ENCODE measurements around the gene PNRC1. TPM values are rescaled to one million over a fixed set of nuclear protein-coding genes. Genes with fewer than 3 reads are reported as not detected.

The PNRC1 gene
- total RNA-seq, 1 experiment from 2014 or later = 45.1 TPM

- peaks cover 6% of the 10 kb centered on the region for H3K4me1 Mint-ChIP-seq (ENCODE audit: low read depth, unreplicated experiment)
- peaks cover 1% of the 10 kb centered on the region; the same call in 1 of the 2 replicates for H3K36me3 ChIP-seq (ENCODE audit: control insufficient read depth, insufficient read depth, low read length)
- TF ChIP-seq CTCF (IDR thresholded peaks at IDR 0.05; ENCODE audit: insufficient read depth in 1 of 2, low read depth in 1 of 2, low read length in 1 of 2, severe bottlenecking in 1 of 2, unreplicated experiment in 1 of 2) = no peak
- ChIA-PET CTCF (no interaction called here), POLR2A (no interaction called here)
- H3K9me3 Mint-ChIP-seq (ENCODE audit: unreplicated experiment) = peaks cover 19% of the 10 kb centered on the region
- H3K4me1 ChIP-seq = 0 out of 2 replicates have a peak, but pooled peaks cover 3% of the 10 kb centered on the region
- no peak overlapping the region for H3K27ac Mint-ChIP-seq (ENCODE audit: unreplicated experiment)
- H3K4me3 Mint-ChIP-seq (ENCODE audit: unreplicated experiment) = no peak overlapping the region
- no peak for DNase-seq
- no peaks in the 10 kb centered on the region for H3K27me3 Mint-ChIP-seq (ENCODE audit: insufficient read depth, unreplicated experiment)
- no TSS peak for BruUV-seq (replicated peaks)
- intact Hi-C loops (cut with micrococcal nuclease; ENCODE audit: unreplicated experiment) = no loop called here
- H3K4me3 ChIP-seq (ENCODE audit: low read depth, low read length) = no peak overlapping the region
- H3K27me3 ChIP-seq (replicated peaks; ENCODE audit: control insufficient read depth, insufficient read depth, low read length) = no peaks in the 10 kb centered on the region
- no peaks in the 10 kb centered on the region for H3K36me3 Mint-ChIP-seq (ENCODE audit: insufficient read depth, unreplicated experiment)
- peaks cover 19% of the 10 kb centered on the region for H3K9me3 ChIP-seq
Observed at GRCh38 chr6:89132057-89132456, 51.5 kb downstream of the PNRC1 start.

GRCh38 chr6:89133981-89134380 lies 53.4 kb downstream of the PNRC1 start:
- H3K4me1 Mint-ChIP-seq (ENCODE audit: low read depth, unreplicated experiment) = no peaks in the 10 kb centered on the region
- no peaks in the 10 kb centered on the region for H3K36me3 Mint-ChIP-seq (ENCODE audit: insufficient read depth, unreplicated experiment)
- Histone ChIP-seq H3K27me3 (replicated peaks; ENCODE audit: control insufficient read depth, insufficient read depth, low read length) (no peaks in the 10 kb centered on the region), H3K4me1 (peaks cover 6% of the 10 kb centered on the region), H3K4me3 (ENCODE audit: low read depth, low read length) (no peak overlapping the region), H3K9me3 (peaks cover 7% of the 10 kb centered on the region; the same call in 1 of the 2 replicates), H3K36me3 (ENCODE audit: control insufficient read depth, insufficient read depth, low read length) (peaks cover 1% of the 10 kb centered on the region; the same call in 1 of the 2 replicates)
- TF ChIP-seq CTCF (IDR thresholded peaks at IDR 0.05; ENCODE audit: insufficient read depth in 1 of 2, low read depth in 1 of 2, low read length in 1 of 2, severe bottlenecking in 1 of 2, unreplicated experiment in 1 of 2) = no peak
- no peak for DNase-seq
- no peaks in the 10 kb centered on the region for H3K27me3 Mint-ChIP-seq (ENCODE audit: insufficient read depth, unreplicated experiment)
- intact Hi-C loops (cut with micrococcal nuclease; ENCODE audit: unreplicated experiment) = no loop called here
- no peak overlapping the region for H3K27ac Mint-ChIP-seq (ENCODE audit: unreplicated experiment)
- CTCF ChIA-PET = no interaction called here
- BruUV-seq (replicated peaks) = no TSS peak
- H3K9me3 Mint-ChIP-seq (ENCODE audit: unreplicated experiment) = peaks cover 9% of the 10 kb centered on the region
- POLR2A ChIA-PET = no interaction called here
- no peak overlapping the region for H3K4me3 Mint-ChIP-seq (ENCODE audit: unreplicated experiment)

DNA sequence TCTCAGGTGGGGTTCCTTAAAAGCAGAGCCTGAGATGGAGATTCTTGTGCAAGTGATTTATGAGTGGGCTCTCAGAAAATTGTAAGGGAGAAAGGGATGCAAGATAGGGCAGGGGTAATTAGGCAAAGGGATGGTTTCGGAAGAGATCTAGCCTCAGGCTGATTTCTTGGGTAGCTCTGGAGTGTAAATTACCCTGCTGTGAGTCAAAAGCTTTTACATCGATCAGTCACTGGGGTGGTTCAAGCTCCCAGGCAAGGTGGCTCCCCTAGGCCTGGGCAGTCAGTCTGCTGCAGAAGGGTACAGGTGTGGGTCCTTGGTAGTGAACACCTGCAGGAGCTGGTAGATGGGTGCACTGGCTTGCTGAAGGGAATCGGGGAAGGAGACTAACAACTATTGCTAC lies 54.2 kb downstream of the PNRC1 start:
- Mint-ChIP-seq H3K27ac (ENCODE audit: unreplicated experiment) (no peak overlapping the region), H3K4me3 (ENCODE audit: unreplicated experiment) (no peak overlapping the region), H3K9me3 (ENCODE audit: unreplicated experiment) (peaks cover 6% of the 10 kb centered on the region), H3K4me1 (ENCODE audit: low read depth, unreplicated experiment) (peaks cover 7% of the 10 kb centered on the region), H3K27me3 (ENCODE audit: insufficient read depth, unreplicated experiment) (no peaks in the 10 kb centered on the region), H3K36me3 (ENCODE audit: insufficient read depth, unreplicated experiment) (no peaks in the 10 kb centered on the region)
- no peak for DNase-seq
- Histone ChIP-seq H3K36me3 (ENCODE audit: control insufficient read depth, insufficient read depth, low read length) (peaks cover 1% of the 10 kb centered on the region; the same call in 1 of the 2 replicates), H3K9me3 (0 out of 2 replicates have a peak, but pooled peaks cover 4% of the 10 kb centered on the region), H3K27me3 (replicated peaks; ENCODE audit: control insufficient read depth, insufficient read depth, low read length) (no peaks in the 10 kb centered on the region), H3K4me3 (ENCODE audit: low read depth, low read length) (no peak overlapping the region), H3K4me1 (peaks cover 13% of the 10 kb centered on the region)
- POLR2A ChIA-PET = no interaction called here
- intact Hi-C loops (cut with micrococcal nuclease; ENCODE audit: unreplicated experiment) = no loop called here
- TF ChIP-seq CTCF (IDR thresholded peaks at IDR 0.05; ENCODE audit: insufficient read depth in 1 of 2, low read depth in 1 of 2, low read length in 1 of 2, severe bottlenecking in 1 of 2, unreplicated experiment in 1 of 2) = no peak
- CTCF ChIA-PET = no interaction called here
- BruUV-seq (replicated peaks) = no TSS peak

Other genes starting within 250 kb of the PNRC1 start
- gene RNGTT, start 117.1 kb upstream of the PNRC1 start, total RNA-seq (2022) = 17.5 and 17.7 TPM in 2 replicates
- gene SRSF12, start 37.3 kb downstream of the PNRC1 start, total RNA-seq (2022) = 0.49 and 0.79 TPM in 2 replicates
- gene PM20D2, start 65.3 kb downstream of the PNRC1 start, total RNA-seq (2022) = 26.8 and 27.9 TPM in 2 replicates
- gene GABRR1, start 136.6 kb downstream of the PNRC1 start, total RNA-seq (2022) = 0.12 and 0.43 TPM in 2 replicates
- gene GABRR2, start 234.5 kb downstream of the PNRC1 start, total RNA-seq (2022) = 0.29 TPM in 1 of 2 replicates, not detected in the other